A549 (cell line): ENCODE data around the gene TWIST2.

ENCODE experiments used
- CEBPB ChIP-seq, 2 experiments: fragments of >200 bp in 1 of 2; sonication (Bioruptor Twin) in 1 of 2; formaldehyde crosslinking in 1 of 2; IDR thresholded peaks; 2 replicates each; pipeline ENCODE4 v1.6.1; 2012 to 2016
- JUN ChIP-seq, 2 experiments: fragments of >200 bp; sonication (Bioruptor Twin); formaldehyde crosslinking; IDR thresholded peaks; 2 replicates in 1 of 2; 3 replicates in 1 of 2; pipeline ENCODE4 v1.6.1; 2016 to 2017
- POLR2A ChIP-seq: IDR thresholded peaks from 2 replicates; pipeline ENCODE4 v1.6.1; 2012; ENCODE audit warnings: mild to moderate bottlenecking, low read length
- RCOR1 ChIP-seq: fragments of 150-350 bp; IDR thresholded peaks from 2 replicates; pipeline ENCODE4 v1.6.1; 2014; ENCODE audit warnings: antibody characterized with exemption, low read length, low read depth
- REST ChIP-seq: fragments of 200-600 bp; sonication (generic); IDR thresholded peaks from 2 replicates; pipeline ENCODE4 v1.6.1; 2016; ENCODE audit warnings: antibody characterized with exemption, mild to moderate bottlenecking, moderate library complexity
- TF ChIP-seq, protein P1 (sequence below): fragments of >200 bp; sonication (Bioruptor Twin); formaldehyde crosslinking; IDR thresholded peaks from 3 replicates; pipeline ENCODE4 v1.5.1; 2016
- TF ChIP-seq, protein P2 (sequence below): fragments of 450-650 bp; IDR thresholded peaks from 2 replicates; pipeline ENCODE4 v1.6.1; 2014; ENCODE audit warnings: antibody characterized with exemption

DNA sequence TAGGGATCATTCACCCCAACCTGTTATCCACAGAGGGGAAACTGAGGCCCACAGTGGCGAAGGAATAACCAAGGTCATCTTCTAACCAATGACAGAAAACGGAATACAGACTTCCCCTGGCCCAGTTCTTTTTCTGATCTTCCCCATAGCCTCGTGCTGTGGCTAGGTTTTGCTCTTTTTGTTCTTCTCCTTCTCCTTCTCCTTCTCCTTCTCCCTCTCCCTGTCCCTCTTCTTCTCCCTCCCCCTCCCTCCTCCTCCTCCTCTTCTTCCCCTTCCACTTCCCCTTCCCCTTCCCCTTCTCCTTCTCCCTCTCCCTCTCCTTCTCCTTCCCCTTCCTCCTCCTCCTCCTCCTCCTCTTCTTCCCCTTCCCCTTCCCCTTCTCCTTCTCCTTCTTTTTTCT is 12.9 kb upstream of the TWIST2 start:
- TF ChIP-seq, protein P1, sequence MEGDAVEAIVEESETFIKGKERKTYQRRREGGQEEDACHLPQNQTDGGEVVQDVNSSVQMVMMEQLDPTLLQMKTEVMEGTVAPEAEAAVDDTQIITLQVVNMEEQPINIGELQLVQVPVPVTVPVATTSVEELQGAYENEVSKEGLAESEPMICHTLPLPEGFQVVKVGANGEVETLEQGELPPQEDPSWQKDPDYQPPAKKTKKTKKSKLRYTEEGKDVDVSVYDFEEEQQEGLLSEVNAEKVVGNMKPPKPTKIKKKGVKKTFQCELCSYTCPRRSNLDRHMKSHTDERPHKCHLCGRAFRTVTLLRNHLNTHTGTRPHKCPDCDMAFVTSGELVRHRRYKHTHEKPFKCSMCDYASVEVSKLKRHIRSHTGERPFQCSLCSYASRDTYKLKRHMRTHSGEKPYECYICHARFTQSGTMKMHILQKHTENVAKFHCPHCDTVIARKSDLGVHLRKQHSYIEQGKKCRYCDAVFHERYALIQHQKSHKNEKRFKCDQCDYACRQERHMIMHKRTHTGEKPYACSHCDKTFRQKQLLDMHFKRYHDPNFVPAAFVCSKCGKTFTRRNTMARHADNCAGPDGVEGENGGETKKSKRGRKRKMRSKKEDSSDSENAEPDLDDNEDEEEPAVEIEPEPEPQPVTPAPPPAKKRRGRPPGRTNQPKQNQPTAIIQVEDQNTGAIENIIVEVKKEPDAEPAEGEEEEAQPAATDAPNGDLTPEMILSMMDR: no peak
- no peak for TF ChIP-seq POLR2A
- no peak for TF ChIP-seq REST
- TF ChIP-seq JUN (IDR thresholded peaks at IDR 0.05): no peak
- TF ChIP-seq CEBPB (IDR thresholded peaks at IDR 0.05): no peak
- TF ChIP-seq RCOR1: no peak
- TF ChIP-seq, protein P2, sequence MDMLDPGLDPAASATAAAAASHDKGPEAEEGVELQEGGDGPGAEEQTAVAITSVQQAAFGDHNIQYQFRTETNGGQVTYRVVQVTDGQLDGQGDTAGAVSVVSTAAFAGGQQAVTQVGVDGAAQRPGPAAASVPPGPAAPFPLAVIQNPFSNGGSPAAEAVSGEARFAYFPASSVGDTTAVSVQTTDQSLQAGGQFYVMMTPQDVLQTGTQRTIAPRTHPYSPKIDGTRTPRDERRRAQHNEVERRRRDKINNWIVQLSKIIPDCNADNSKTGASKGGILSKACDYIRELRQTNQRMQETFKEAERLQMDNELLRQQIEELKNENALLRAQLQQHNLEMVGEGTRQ: no peak
